HepG2 (cell line): ENCODE data around the gene P2RY2. TPM values are rescaled to one million over a fixed set of nuclear protein-coding genes. Genes with fewer than 3 reads are reported as not detected.

Experiments used
- MAFG ChIP-seq: sonication (generic); formaldehyde crosslinking; IDR thresholded peaks from 2 replicates; pipeline ENCODE4 v1.5.1; 2020; ENCODE audit warnings: mild to moderate bottlenecking, missing genetic modification reagents
- MTA3 ChIP-seq: sonication (generic); formaldehyde crosslinking; IDR thresholded peaks from 2 replicates; pipeline ENCODE4 v1.4.0; 2020; ENCODE audit warnings: missing genetic modification reagents
- THYN1 ChIP-seq: sonication (generic); formaldehyde crosslinking; IDR thresholded peaks from 2 replicates; pipeline ENCODE4 v1.8.1; 2023; ENCODE audit warnings: low read depth, mild to moderate bottlenecking, moderate library complexity, missing genetic modification reagents, borderline replicate concordance
- ZNF496 ChIP-seq: sonication (generic); formaldehyde crosslinking; IDR thresholded peaks from 2 replicates; pipeline ENCODE4 v1.8.1; 2023; ENCODE audit warnings: mild to moderate bottlenecking, moderate library complexity, missing genetic modification reagents; ENCODE audit not compliant: insufficient replicate concordance
- ZNF678 ChIP-seq: sonication (generic); formaldehyde crosslinking; IDR thresholded peaks from 2 replicates; pipeline ENCODE4 v1.4.0; 2020; ENCODE audit warnings: mild to moderate bottlenecking, missing genetic modification reagents
- ZNF883 ChIP-seq: sonication (generic); formaldehyde crosslinking; IDR thresholded peaks from 2 replicates; pipeline ENCODE4 v1.5.1; 2020; ENCODE audit warnings: mild to moderate bottlenecking, missing genetic modification reagents; ENCODE audit errors: not compliant biosample characterization
- ZUFSP ChIP-seq: sonication (generic); formaldehyde crosslinking; IDR thresholded peaks from 2 replicates; pipeline ENCODE4 v1.9.0; 2021; ENCODE audit warnings: missing genetic modification reagents, mild to moderate bottlenecking, borderline replicate concordance
- polyA plus RNA-seq, 8 experiments: library from polyadenylated mRNA; depleted of rRNA in 3 of 8; stranded (reverse) in 7 of 8; unstranded in 1 of 8; fragments of >200 nt; fragmentation: Illumina TruSeq in 4 of 8; extraction: Trizol in 4 of 8; gene quantifications; 2 replicates each; pipeline versions ENCODE4 v1.2.1 to v1.2.3, GENCODE V29; 2011 to 2016; ENCODE audit warnings: low read depth in 4 of 8, missing spikeins in 1 of 8, mixed read lengths in 1 of 8; ENCODE audit not compliant: insufficient read depth in 1 of 8
- total RNA-seq, 5 experiments: library from RNA; depleted of rRNA; stranded (reverse); fragments of >200 nt; fragmentation: Illumina TruSeq; extraction: Trizol; gene quantifications; 2 replicates each; pipeline ENCODE4 v1.2.3, GENCODE V29; 2016; ENCODE audit warnings: low read depth in 1 of 5
- TF ChIP-seq, protein P1 (sequence below): sonication (generic); formaldehyde crosslinking; IDR thresholded peaks from 2 replicates; pipeline ENCODE4 v1.8.1; 2022; ENCODE audit warnings: low read depth, mild to moderate bottlenecking, missing genetic modification reagents
- TF ChIP-seq, protein P2 (sequence below): sonication (generic); formaldehyde crosslinking; IDR thresholded peaks from 2 replicates; pipeline ENCODE4 v1.4.0; 2020; ENCODE audit warnings: mild to moderate bottlenecking, missing genetic modification reagents
- TF ChIP-seq, protein P3 (sequence below): sonication (generic); formaldehyde crosslinking; IDR thresholded peaks from 2 replicates; pipeline ENCODE4 v1.4.0; 2020; ENCODE audit warnings: missing genetic modification reagents, borderline replicate concordance
- TF ChIP-seq, protein P4 (sequence below): sonication (generic); formaldehyde crosslinking; IDR thresholded peaks from 2 replicates; pipeline ENCODE4 v1.5.0; 2020; ENCODE audit warnings: missing genetic modification reagents

P2RY2 gene
- total and polyA plus RNA-seq, 2 of the 13 experiments (the other 11 are each of a cell fraction or from before 2014, with no cell fraction given), result 0.95 to 3.1 TPM

- TF ChIP-seq THYN1 (CRISPR knock-in tag), result no peak
- TF ChIP-seq, protein P1, sequence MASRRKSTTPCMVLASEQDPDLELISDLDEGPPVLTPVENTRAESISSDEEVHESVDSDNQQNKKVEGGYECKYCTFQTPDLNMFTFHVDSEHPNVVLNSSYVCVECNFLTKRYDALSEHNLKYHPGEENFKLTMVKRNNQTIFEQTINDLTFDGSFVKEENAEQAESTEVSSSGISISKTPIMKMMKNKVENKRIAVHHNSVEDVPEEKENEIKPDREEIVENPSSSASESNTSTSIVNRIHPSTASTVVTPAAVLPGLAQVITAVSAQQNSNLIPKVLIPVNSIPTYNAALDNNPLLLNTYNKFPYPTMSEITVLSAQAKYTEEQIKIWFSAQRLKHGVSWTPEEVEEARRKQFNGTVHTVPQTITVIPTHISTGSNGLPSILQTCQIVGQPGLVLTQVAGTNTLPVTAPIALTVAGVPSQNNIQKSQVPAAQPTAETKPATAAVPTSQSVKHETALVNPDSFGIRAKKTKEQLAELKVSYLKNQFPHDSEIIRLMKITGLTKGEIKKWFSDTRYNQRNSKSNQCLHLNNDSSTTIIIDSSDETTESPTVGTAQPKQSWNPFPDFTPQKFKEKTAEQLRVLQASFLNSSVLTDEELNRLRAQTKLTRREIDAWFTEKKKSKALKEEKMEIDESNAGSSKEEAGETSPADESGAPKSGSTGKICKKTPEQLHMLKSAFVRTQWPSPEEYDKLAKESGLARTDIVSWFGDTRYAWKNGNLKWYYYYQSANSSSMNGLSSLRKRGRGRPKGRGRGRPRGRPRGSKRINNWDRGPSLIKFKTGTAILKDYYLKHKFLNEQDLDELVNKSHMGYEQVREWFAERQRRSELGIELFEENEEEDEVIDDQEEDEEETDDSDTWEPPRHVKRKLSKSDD (CRISPR knock-in tag), result no peak
- TF ChIP-seq MTA3 (CRISPR knock-in tag), result no peak
- TF ChIP-seq ZNF496, result no peak
- TF ChIP-seq MAFG, result no peak
- TF ChIP-seq, protein P2, sequence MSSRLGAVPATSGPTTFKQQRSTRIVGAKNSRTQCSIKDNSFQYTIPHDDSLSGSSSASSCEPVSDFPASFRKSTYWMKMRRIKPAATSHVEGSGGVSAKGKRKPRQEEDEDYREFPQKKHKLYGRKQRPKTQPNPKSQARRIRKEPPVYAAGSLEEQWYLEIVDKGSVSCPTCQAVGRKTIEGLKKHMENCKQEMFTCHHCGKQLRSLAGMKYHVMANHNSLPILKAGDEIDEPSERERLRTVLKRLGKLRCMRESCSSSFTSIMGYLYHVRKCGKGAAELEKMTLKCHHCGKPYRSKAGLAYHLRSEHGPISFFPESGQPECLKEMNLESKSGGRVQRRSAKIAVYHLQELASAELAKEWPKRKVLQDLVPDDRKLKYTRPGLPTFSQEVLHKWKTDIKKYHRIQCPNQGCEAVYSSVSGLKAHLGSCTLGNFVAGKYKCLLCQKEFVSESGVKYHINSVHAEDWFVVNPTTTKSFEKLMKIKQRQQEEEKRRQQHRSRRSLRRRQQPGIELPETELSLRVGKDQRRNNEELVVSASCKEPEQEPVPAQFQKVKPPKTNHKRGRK (CRISPR knock-in tag), result no peak
- TF ChIP-seq ZNF678 (CRISPR knock-in tag), result no peak
- TF ChIP-seq ZNF883, result no peak
- TF ChIP-seq, protein P3, sequence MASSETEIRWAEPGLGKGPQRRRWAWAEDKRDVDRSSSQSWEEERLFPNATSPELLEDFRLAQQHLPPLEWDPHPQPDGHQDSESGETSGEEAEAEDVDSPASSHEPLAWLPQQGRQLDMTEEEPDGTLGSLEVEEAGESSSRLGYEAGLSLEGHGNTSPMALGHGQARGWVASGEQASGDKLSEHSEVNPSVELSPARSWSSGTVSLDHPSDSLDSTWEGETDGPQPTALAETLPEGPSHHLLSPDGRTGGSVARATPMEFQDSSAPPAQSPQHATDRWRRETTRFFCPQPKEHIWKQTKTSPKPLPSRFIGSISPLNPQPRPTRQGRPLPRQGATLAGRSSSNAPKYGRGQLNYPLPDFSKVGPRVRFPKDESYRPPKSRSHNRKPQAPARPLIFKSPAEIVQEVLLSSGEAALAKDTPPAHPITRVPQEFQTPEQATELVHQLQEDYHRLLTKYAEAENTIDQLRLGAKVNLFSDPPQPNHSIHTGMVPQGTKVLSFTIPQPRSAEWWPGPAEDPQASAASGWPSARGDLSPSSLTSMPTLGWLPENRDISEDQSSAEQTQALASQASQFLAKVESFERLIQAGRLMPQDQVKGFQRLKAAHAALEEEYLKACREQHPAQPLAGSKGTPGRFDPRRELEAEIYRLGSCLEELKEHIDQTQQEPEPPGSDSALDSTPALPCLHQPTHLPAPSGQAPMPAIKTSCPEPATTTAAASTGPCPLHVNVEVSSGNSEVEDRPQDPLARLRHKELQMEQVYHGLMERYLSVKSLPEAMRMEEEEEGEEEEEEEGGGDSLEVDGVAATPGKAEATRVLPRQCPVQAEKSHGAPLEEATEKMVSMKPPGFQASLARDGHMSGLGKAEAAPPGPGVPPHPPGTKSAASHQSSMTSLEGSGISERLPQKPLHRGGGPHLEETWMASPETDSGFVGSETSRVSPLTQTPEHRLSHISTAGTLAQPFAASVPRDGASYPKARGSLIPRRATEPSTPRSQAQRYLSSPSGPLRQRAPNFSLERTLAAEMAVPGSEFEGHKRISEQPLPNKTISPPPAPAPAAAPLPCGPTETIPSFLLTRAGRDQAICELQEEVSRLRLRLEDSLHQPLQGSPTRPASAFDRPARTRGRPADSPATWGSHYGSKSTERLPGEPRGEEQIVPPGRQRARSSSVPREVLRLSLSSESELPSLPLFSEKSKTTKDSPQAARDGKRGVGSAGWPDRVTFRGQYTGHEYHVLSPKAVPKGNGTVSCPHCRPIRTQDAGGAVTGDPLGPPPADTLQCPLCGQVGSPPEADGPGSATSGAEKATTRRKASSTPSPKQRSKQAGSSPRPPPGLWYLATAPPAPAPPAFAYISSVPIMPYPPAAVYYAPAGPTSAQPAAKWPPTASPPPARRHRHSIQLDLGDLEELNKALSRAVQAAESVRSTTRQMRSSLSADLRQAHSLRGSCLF, result no peak
- TF ChIP-seq ZUFSP (CRISPR knock-in tag), result no peak
- TF ChIP-seq, protein P4, sequence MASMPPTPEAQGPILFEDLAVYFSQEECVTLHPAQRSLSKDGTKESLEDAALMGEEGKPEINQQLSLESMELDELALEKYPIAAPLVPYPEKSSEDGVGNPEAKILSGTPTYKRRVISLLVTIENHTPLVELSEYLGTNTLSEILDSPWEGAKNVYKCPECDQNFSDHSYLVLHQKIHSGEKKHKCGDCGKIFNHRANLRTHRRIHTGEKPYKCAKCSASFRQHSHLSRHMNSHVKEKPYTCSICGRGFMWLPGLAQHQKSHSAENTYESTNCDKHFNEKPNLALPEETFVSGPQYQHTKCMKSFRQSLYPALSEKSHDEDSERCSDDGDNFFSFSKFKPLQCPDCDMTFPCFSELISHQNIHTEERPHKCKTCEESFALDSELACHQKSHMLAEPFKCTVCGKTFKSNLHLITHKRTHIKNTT (CRISPR knock-in tag), result no peak
Observed at GRCh38 chr11:73172992-73173656, 45.0 kb upstream of the P2RY2 start (continued).
